ENCODE data around the gene NACC2.

The NACC2 gene

DNA sequence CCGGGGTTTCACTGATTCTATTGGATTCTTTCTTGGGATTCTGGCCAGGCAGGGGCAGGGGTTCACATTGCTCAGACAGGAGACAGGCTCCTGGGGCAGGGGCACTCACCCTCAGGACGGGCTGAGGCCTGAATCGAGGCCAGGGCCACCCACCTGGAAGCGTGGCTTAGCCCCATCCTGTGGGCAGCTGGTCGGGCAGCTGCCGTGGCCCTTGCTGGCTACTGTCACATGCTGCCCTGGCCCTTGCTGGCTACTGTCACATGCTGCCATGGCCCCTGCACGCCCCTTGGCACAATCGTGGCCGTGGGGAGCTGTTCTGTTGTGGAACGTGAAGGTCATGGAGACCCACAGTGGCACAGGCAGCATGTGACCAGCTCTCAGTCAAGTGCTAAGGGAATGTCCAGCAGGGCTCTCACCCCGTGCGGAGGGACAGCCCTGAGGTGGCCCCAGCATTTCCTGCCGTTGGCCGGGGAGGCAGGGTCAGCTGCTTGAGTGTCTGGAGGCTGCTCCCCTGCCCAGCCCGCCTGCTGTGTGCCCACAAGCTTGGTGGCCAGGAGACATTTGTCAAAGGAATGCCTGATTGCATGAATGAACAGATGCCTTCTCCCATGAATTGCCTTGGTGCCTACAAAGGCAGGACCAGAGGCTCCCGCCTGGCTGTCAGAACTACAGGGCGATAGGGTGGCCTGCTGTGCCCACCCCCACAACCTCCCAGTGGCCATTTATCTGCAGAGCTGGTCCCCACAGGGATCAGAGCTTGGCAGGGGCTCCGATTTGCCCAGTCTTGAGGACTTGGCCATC is 40.4 kb upstream of the NACC2 start:
- no peak for DNase-seq (ENCODE audit: low read depth)
- no peak overlapping the region for H3K4me3 ChIP-seq (ENCODE audit: control insufficient read depth, low read depth, low read length)
- TF ChIP-seq, protein P1, sequence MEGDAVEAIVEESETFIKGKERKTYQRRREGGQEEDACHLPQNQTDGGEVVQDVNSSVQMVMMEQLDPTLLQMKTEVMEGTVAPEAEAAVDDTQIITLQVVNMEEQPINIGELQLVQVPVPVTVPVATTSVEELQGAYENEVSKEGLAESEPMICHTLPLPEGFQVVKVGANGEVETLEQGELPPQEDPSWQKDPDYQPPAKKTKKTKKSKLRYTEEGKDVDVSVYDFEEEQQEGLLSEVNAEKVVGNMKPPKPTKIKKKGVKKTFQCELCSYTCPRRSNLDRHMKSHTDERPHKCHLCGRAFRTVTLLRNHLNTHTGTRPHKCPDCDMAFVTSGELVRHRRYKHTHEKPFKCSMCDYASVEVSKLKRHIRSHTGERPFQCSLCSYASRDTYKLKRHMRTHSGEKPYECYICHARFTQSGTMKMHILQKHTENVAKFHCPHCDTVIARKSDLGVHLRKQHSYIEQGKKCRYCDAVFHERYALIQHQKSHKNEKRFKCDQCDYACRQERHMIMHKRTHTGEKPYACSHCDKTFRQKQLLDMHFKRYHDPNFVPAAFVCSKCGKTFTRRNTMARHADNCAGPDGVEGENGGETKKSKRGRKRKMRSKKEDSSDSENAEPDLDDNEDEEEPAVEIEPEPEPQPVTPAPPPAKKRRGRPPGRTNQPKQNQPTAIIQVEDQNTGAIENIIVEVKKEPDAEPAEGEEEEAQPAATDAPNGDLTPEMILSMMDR (conservative IDR thresholded peaks at IDR 0.05; ENCODE audit: control insufficient read depth, insufficient read depth, low read depth, low read length), result no peak

DNA sequence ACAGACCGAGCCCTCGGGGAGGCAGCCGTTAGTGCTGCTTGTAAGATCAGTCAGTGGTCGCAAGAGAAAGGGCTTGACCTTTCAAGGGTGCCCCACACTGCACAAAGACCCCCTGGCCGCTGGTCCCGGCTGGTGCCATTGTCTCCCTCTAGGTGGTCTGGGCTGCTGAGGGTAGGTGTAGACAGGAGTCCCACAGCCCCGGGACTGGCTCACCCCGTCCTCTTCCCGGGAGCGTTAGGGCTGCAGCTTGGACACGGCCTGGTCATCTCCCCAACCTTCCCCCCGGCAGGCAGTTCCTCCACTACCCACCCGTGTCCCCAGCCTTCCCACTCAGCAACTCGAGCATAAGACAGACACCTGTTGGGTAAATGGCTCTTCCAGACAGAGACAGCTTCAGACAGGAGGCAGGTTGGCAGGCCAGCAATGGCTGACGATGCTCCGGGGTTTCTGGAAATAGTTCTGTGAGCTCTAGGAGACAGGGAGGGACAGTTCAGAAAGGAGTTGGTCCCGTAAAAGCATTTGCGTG is 38.9 kb upstream of the NACC2 start:
- TF ChIP-seq, protein P1 (conservative IDR thresholded peaks at IDR 0.05; ENCODE audit: control insufficient read depth, insufficient read depth, low read depth, low read length), result no peak
- no peak overlapping the region for H3K4me3 ChIP-seq (ENCODE audit: control insufficient read depth, low read depth, low read length)
- DNase-seq (ENCODE audit: low read depth), result no peak

DNA sequence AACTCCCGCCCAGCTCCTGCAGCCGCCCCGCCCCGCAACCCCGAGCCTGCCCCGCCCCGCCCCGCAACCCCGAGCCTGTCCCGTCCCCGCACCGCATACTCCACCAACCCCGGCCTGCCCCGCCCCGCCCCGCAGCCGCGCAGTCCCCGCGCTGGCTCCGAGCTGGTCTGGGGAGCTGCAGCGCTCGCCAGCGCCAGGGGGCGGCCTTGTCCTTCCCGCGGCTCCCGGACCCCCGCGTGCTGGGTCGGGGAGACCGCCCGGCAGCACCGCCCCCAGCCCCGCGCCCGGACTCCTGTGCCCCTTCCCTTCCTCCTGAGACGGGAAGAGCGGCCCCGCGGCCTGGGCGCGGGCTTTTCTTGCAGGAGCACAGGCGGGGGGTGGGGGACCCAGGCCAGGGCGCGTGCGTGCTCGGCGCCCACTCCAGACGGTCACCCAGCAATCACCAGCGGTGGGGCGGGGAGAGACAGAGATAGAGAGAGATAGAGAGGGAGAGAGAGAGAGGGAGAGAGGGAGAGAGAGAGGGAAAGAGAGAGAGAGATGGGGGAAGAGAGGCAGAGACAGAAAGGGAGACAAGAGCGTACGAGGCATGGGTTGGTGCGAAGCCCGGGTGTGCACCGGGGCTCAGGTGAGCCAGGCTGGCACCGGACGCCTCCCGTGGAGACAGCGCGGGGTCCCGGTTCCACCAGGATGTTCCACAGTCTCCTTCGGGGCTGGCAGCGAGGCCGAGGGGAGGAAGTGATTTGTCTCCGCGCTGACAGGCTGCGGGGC is 38.3 kb upstream of the NACC2 start:
- DNase-seq (ENCODE audit: low read depth), result no peak
- TF ChIP-seq, protein P1 (conservative IDR thresholded peaks at IDR 0.05; ENCODE audit: control insufficient read depth, insufficient read depth, low read depth, low read length), result peak; percentile 12
- H3K4me3 ChIP-seq (ENCODE audit: control insufficient read depth, low read depth, low read length), result peak overlapping the region; percentile 6

DNA sequence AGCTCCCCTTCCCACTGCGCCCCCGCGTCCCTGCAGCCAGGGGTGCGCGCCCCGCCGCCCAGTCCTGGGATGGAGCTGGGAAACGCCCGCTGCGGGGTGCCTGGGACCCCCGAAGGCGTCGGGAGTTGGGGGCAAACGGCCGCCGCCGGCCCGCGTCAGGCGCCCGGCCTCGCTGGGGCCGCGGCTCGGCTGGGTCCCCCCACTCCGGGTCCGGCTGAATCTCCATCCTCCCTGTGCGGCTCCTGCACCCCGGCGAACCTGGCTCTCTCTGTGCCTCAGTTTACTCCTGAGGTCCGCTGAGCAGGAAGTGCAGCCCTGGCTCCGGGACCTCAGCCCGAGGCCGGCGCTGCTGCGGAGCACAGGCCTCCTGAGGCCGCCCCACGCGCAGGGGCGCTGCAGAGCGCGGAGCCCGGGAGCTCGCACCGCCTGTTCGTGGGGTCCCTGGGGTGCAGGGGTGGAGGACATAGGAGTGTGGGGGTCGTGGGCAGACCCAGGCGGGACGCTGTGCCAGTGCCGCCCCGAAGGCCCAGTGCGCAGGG is 37.5 kb upstream of the NACC2 start:
- no peak overlapping the region for H3K4me3 ChIP-seq (ENCODE audit: control insufficient read depth, low read depth, low read length)
- DNase-seq (ENCODE audit: low read depth), result no peak
- TF ChIP-seq, protein P1 (conservative IDR thresholded peaks at IDR 0.05; ENCODE audit: control insufficient read depth, insufficient read depth, low read depth, low read length), result no peak

DNA sequence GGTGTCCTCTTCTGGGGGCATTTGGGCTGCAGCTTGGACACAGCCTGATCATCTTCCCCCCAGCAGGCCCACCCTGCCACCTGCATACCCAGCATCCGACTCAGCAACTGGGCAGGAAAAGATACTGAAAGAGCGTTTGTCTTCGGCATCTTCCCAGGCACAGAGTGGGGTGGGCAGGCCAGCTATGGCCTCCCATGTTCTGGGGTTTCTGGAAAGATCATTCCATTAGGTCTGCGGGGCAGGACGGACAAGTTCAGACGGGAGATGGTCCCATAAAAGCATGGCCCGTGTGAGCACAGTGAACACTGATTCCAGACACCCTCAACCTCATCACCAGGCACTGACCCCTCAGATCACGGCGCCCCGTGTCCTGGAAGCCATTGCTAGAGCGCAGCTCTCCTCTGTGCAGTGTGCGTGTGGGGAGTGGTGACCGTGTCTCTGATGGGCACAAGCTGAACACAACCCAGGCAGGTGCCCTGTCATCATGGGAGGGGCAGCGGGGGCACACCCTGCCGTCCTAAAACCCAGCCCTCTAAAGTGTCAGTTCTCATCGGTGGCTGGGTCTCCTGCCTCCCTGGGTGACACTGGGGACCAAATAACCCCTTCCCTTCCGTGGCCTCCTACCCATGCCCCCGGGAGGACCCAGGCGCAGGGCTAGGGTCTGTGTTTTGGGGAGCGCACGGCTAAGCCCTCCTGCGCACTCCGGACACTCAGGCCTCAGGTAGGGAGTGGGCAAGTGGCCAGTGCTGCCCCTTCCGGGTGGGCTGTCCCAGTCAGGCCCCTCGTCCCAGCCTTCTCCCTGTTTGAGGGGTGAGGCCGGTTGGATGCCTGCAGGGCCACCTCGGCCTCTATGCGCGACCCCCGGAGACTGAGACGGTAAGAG is 36.8 kb upstream of the NACC2 start:
- TF ChIP-seq, protein P1 (conservative IDR thresholded peaks at IDR 0.05; ENCODE audit: control insufficient read depth, insufficient read depth, low read depth, low read length), result no peak
- H3K4me3 ChIP-seq (ENCODE audit: control insufficient read depth, low read depth, low read length), result no peak overlapping the region
- DNase-seq (ENCODE audit: low read depth), result no peak

DNA sequence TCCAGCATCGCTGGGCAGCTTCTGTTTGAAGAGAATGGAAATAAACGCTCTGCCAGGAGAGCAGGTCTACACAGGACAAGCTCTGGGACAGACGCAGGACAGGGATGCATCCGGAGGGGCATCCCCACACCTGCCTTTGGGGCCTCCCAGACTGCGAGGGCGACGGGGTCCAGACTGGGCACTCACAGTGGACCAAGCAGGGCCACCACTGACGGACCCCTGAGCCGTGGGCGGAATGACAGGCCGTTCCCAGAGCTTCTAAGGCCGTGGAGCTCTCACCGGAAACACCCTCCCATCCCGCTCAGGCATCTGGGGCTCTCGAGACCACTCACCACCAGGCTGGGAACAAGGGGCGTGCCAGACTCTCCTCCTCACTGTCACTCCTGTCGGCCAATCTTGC is 34.1 kb upstream of the NACC2 start:
- TF ChIP-seq, protein P1 (conservative IDR thresholded peaks at IDR 0.05; ENCODE audit: control insufficient read depth, insufficient read depth, low read depth, low read length), result no peak
- H3K4me3 ChIP-seq (ENCODE audit: control insufficient read depth, low read depth, low read length), result no peak overlapping the region
- no peak for DNase-seq (ENCODE audit: low read depth)

All from fibroblast of mammary gland (primary cell).